Measurements from ENCODE around the gene LRRC25.
A peak's percentile ranks its signal among the peaks of the same experiment; 100 is the strongest.
"Not testable (repeated sequence)": the region's sequence is repeated elsewhere in the genome, so short reads cannot be mapped to it uniquely, and the experiment has no call there.

LRRC25 gene

DNA sequence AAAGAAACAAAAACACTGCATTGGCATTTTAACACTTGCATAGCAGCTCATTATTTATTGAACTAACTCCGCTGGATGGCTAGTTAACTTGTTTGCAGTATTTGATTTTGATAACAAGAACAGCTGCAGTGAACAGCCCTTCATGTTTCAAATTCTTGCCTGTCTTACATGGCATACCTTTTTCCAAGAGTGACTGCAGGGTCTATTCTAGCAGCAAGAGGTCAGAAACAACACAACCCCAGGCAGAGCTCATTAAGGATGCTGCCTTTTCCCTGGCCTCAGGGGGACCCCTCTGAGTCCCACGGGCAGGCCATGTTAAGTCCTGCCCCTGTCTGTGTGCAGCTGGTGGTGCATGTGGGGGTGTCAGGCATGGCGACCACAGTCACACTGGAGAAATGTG, 40.4 kb downstream of the LRRC25 start:
- FAIRE-seq, result no peak

DNA sequence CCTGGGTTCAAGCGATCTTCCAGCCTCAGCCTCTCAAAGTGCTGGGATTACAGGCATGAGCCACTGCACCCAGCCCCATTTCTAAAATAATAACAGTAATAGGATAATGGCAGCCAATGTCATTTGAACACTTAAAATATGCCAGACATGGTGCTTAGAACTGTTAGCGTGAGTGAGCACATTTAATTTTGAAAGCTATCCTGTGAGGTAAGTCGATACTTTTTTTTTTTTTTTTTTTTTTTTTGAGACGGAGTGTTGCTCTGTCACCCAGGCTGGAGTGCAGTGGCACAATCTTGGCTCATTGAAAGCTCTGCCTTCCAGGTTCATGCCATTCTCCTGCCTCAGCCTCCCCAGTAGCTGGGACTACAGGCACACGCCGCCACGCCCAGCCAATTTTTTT, 42.7 kb downstream of the LRRC25 start:
- FAIRE-seq; DNase-seq (ENCODE audit: extremely low spot score, insufficient read length, low read depth): not testable (repeated sequence)

More for the DNA sequence above, 40.4 kb downstream of the LRRC25 start:
- no peak for DNase-seq (ENCODE audit: extremely low spot score, insufficient read length, low read depth)

DNA sequence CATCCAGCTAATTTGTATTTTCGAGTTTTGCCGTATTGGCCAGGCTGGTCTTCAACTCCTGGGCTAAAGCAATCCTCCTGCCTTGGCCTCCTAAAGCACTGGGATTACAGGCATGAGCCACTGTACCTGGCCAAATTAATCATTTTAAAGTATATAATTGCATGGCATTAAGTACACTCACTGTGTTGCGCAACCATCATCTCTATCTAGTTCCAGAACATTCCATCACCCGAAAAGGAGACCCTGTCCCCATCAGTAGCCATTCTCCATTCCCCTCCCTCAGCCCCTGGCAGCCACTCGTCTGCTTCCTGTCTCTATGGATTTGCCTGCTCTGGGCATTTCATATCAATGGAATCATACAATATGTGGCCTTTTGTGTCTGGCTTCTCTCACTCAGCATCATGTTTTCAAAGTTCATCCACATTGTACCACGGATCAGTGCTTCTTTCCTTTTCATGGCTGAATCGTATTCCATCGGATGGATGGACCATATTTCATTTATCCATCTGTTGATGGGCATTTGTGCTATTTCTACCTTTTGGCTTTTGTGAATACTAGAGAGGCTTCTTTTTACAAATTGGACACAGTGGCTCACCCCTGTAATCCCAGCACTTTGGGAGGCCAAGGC, 43.9 kb downstream of the LRRC25 start:
- DNase-seq (ENCODE audit: extremely low spot score, insufficient read length, low read depth) (no peak), FAIRE-seq (no peak)

DNA sequence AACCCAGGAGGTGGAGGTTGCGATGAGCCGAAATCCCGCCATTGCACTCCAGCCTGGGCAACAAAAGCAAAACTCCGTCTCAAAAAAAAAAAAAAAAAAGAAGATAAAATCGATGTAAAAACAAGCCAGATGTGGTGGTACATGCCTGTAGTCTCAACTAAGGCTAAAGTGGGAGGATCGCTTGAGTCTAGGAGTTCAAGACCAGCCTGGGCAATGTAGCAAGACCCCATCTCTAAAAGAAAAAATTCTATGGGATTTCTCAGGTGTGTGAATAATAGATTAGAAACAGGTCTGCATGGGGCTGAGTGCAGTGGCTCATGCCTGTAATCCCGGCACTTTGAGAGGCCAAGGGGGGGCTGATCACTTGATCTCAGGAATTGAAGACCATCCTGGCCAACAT, 45.9 kb downstream of the LRRC25 start:
- DNase-seq (ENCODE audit: extremely low spot score, insufficient read length, low read depth), result no peak
- FAIRE-seq, result no peak

DNA sequence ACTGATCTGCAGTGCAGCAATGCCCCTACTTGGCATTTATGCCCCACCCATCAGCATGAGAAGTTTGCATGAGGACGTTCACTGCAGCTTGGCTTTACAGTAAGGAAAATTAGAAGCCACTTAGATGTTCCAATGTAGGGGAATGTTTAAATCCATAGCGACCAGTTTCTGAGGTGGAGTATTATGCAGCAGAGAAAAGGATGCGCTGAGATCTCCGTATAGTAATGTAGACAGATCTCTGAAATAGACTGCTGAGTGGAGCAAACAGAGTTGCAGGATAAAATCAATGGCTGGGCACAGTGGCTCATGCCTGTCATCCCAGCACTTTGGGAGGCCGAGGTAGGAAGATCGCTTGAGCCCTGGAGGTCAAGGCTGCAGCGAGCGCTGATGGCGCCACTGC, 46.9 kb downstream of the LRRC25 start:
- no peak for FAIRE-seq
- DNase-seq (ENCODE audit: extremely low spot score, insufficient read length, low read depth), result no peak

DNA sequence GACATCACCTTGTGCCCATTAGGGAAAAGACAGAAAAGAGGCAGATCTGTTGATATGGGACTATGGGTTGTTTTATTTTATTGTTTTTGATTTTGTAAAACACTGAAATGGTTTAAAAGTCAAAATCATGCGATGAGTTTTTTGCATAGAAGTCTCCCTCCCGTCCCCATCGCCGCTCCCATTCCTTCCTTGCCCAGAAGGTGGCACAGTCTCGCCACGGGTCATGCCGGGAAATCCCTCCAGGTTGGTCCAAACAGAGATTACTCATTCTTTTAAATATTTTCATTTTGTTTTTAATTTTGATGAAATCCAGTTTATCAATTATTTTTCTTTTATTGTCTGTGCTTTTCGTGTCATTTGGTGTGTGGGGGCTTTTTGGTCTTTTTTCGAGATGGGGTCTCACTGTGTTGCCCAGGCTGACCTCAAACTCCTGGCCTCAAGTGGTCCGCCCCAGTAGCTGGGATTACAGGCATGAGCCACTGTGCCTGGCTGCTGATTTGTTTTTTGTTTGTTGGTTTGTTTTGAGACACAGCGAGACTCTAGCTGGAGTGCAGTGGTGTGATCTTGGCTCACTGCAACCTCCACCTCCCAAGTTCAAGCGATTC, 47.8 kb downstream of the LRRC25 start:
- FAIRE-seq (peak; percentile 59), DNase-seq (ENCODE audit: extremely low spot score, insufficient read length, low read depth) (no peak)

DNA sequence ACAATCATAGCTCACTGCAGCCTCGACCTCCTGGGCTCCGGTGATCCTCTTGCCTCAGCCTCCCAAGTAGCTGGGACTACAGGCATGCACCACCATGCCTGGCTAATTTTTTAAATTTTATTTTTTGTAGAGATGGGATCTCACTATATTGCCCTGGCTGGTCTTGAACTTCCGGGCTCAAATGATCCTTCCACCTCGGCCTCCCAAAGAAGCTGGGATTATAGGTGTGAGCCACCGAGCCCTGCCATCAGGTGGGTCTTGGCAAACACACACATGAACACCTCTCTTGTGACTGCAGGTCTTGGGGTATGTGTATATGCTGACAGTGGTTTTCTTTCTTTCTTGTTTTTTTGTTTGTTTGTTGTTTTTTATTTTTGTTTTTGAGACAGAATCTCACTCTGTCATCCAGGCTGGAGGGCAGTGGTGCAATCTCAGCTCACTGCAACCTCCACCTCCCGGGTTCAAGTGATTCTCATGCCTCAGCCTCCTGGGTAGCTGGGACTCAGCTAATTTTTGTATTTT, 48.5 kb downstream of the LRRC25 start:
- not testable (repeated sequence) for DNase-seq (ENCODE audit: extremely low spot score, insufficient read length, low read depth); FAIRE-seq

DNA sequence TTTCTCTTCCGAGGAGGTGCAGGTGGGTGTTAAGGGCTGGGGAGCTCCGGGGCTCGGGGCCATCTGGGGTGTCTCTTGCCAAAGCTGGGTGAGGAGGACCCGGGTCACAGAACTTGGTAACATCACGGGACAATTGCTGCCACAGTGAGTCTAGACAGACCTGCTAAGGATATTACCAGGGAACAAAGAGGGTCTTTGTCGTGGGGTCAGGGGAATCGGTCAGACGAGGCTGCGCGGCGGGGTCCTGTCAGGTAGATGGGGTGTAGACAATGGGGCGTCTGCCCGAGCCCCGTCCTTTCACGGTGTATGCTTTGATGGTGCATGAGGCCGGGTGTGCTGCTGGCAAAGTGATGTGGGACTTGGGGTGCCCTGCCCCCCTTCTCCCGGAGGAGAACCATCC, 49.3 kb downstream of the LRRC25 start:
- FAIRE-seq (no peak), DNase-seq (ENCODE audit: extremely low spot score, insufficient read length, low read depth) (no peak)

DNA sequence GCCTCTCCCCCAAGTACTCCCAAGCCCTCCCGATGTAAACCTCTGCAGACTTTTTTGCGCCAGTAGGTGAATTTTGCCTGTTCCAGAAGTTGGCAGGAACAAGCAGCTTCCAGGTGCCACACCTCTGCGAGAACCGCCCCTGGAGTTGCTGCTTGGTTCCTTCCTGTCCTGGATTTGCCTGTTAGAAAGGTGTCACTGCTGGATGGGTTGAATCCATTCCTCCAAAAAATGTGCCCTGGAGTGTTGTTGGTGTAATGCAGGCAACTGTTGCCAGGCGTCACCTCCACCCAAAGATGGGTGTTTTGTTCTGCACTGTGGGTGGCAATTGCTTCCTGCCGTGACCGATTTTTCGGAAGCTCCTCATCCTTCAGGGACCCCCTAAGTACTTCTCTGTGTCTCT, 51.3 kb downstream of the LRRC25 start:
- no peak for FAIRE-seq
- DNase-seq (ENCODE audit: extremely low spot score, insufficient read length, low read depth), result no peak

DNA sequence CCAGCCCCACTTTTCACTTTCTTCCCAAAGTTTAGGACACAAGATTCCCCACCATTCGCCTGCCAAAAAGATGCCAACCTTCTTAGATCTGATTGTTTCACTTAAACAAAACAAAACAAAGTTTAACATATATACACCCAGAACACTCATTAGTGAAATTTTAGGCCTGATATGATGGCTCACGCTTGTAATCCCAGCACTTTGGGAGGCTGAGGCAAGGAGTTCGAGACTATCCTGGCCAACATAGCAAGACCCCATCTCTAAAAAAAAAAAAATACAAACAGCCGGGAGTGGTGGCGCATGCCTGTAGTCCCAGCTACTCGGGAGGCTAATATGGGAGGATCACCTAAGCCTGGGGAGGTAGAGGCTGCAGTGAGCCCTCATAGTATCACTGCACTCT, 52.1 kb downstream of the LRRC25 start:
- no peak for FAIRE-seq
- DNase-seq (ENCODE audit: extremely low spot score, insufficient read length, low read depth), result no peak

DNA sequence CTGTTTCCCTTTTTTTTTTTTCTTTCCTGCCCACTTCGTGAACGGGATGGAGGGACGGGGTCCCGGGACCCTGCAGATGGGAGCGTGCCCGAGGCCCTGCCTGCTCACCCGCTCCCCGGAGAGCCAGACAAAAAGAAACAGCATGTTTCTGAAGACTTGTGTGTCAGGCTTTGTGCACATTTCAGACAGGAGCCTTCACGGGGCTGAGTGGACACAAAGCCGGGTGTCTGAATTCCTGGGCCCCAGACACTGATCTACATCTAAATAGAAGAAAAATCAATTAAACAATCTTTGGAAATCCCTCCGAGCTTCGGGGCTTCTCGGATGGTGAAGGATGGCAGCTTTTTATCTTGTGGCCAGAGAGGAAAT, 52.9 kb downstream of the LRRC25 start:
- FAIRE-seq, result no peak

DNA sequence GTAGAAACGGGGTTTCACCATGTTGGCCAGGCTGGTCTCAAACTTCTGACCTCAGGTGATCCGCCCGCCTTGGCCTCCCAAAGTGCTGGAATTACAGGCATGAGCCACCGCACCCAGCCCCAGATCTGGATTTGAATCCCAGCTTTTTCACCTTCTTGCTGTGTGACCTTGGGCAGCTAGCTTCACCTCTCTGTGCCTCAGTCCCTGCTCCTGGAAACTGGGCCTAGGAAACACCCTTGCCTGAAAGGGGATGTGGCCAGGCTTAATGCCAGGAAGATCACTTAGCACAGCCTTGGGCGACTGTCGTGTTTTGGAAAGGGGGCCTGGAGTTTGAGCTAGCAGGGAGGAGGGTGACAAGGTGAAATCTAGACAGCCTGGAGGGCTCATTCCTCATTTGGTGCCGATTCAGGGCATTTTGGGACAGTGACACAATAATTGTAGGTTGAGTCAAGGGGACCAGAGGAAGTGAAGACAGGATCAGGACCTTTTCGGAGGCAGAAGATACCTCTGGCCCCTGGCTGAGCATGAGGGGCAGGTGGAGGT, 55.3 kb downstream of the LRRC25 start:
- FAIRE-seq (no peak), DNase-seq (ENCODE audit: extremely low spot score, insufficient read length, low read depth) (no peak)

More for the DNA sequence above, 52.9 kb downstream of the LRRC25 start:
- no peak for DNase-seq (ENCODE audit: extremely low spot score, insufficient read length, low read depth)
